Lower lobe of right lung (tissue), 2 donors: ENCODE measurements around the gene PSMC3. TPM values are rescaled to one million over a fixed set of nuclear protein-coding genes. Genes with fewer than 3 reads are reported as not detected.

Experiments
- ATAC-seq, 2 donors: fragments of 200-7000 bp; cut with Tn5 transposase; one replicate each; pipeline ENCODE4 v1.9.1; 2020 to 2022; ENCODE audit warnings: mild to moderate bottlenecking in 2 of 2, moderate library complexity in 2 of 2
- DNase-seq: peaks from one replicate; pipeline ENCODE4 v3.0.0-alpha.2; 2020
- H3K27ac ChIP-seq: fragments of 200-600 bp; one replicate; pipeline ENCODE4 v1.8.0; 2022
- H3K27me3 ChIP-seq: fragments of 200-600 bp; one replicate; pipeline ENCODE4 v1.8.0; 2022; ENCODE audit warnings: low read depth
- H3K36me3 ChIP-seq: fragments of 200-600 bp; one replicate; pipeline ENCODE4 v1.8.0; 2022; ENCODE audit warnings: mild to moderate bottlenecking
- H3K4me1 ChIP-seq: fragments of 200-600 bp; one replicate; pipeline ENCODE4 v1.8.0; 2022
- H3K4me3 ChIP-seq: fragments of 200-600 bp; one replicate; pipeline ENCODE4 v1.8.0; 2022; ENCODE audit warnings: mild to moderate bottlenecking
- H3K9me3 ChIP-seq: fragments of 200-600 bp; one replicate; pipeline ENCODE4 v1.8.0; 2022
- intact Hi-C: fragments of 100-400 bp; cut with DNase I; formaldehyde crosslinking; loops from one replicate; pipeline ENCODE4 v1.11.0; 2022
- total RNA-seq: library from RNA; stranded (reverse); fragmentation: NEBNext Ultra II Directional; extraction: Animal tissue kit (Norgen Biotek cat#: 25700); gene quantifications from one replicate; pipeline ENCODE4 v1.2.1, GENCODE V29; 2021
- TF ChIP-seq, protein P1 (sequence below): fragments of 200-600 bp; IDR thresholded peaks from one replicate; pipeline ENCODE4 v1.8.0; 2022; ENCODE audit warnings: antibody characterized with exemption, mild to moderate bottlenecking
- donor health status: DM: no; HTN: yes; CAD: no; lungs with severe emphysema.

Gene PSMC3
- total RNA-seq, 1 donor from 2014 or later = 77.1 TPM

DNA sequence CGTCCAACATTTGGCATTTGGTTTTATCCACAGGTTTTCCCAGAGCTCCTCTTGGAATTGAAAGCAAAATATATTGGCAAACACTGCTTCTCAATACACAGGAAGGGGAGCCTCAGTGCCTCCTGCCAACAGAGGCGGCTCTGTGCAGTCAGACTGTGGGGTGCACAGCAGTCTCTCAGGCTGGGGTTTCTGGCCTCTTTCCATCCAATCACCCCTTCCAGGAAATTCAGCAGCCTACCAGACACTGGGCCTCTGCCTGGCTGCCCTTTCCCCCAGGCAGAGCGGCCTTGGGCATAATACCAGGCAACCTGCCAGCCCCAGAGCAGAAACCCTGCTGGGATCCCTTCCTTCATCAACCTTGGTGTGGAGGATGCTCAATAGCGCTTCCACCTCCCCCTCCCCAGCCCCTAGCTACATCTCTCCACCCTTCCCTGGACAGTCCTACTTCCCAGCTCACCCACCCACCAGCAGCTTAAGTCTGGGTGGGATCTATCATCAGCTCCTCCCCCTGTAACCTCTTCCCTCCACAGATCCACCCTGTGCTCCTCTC lies 40.5 kb upstream of the PSMC3 start:
- Histone ChIP-seq H3K4me1 (peaks cover 21% of the 10 kb centered on the region), H3K9me3 (no peaks in the 10 kb centered on the region), H3K4me3 (no peak overlapping the region), H3K27ac (peak overlapping the region; percentile 53), H3K36me3 (peaks cover 63% of the 10 kb centered on the region), H3K27me3 (no peaks in the 10 kb centered on the region)
- intact Hi-C loops = no loop called here
- TF ChIP-seq, protein P1, sequence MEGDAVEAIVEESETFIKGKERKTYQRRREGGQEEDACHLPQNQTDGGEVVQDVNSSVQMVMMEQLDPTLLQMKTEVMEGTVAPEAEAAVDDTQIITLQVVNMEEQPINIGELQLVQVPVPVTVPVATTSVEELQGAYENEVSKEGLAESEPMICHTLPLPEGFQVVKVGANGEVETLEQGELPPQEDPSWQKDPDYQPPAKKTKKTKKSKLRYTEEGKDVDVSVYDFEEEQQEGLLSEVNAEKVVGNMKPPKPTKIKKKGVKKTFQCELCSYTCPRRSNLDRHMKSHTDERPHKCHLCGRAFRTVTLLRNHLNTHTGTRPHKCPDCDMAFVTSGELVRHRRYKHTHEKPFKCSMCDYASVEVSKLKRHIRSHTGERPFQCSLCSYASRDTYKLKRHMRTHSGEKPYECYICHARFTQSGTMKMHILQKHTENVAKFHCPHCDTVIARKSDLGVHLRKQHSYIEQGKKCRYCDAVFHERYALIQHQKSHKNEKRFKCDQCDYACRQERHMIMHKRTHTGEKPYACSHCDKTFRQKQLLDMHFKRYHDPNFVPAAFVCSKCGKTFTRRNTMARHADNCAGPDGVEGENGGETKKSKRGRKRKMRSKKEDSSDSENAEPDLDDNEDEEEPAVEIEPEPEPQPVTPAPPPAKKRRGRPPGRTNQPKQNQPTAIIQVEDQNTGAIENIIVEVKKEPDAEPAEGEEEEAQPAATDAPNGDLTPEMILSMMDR = no peak
- DNase-seq = no peak
- ATAC-seq = peak; percentile 20 to 30

DNA sequence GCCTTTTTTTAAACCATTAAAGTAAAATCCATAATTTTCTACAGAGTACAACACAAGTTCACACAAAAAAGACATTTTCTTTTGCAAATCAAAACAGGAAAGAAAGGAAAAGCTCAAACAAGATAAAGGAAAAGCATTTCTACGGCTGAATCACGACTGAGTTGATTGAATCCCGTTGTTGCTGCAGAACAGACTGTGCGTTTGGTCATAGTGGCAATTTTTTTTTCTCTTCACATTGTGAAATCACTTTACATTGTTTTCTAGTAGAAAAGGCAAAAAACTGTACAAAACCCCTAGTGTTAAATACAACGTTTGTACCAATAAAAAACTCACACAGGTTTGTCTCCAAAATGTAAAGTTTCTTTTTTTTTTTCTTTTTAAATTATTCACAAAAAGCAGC lies 40.0 kb upstream of the PSMC3 start:
- no peak for DNase-seq
- Histone ChIP-seq H3K27ac (peak overlapping the region; percentile 53), H3K4me1 (peaks cover 21% of the 10 kb centered on the region), H3K4me3 (no peak overlapping the region), H3K36me3 (peaks cover 61% of the 10 kb centered on the region), H3K27me3 (no peaks in the 10 kb centered on the region), H3K9me3 (no peaks in the 10 kb centered on the region)
- intact Hi-C loops = no loop called here
- ATAC-seq = no peak
- TF ChIP-seq, protein P1 = no peak

DNA sequence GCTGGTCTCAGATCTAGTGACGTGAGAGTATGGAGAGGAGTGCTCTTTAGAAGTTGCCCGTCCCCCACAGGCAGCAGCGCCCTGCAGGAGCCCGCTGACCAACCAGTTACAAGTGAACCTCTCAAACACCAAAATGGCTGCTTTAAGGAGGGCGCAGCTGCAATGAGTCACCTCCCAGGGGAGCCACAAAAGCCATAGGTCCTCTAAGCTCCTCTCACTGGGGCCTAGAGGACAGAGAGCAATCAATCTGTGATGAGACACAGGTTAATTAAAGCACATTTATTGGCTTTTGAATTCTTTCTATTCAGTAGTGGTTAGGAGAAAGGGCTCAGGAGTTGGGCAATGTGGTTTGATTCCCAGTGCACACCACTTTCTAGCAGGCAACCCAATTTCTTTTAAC lies 38.2 kb upstream of the PSMC3 start:
- TF ChIP-seq, protein P1 = no peak
- DNase-seq (no peak), ATAC-seq (peak; percentile 20 to 41)
- Histone ChIP-seq H3K4me3 (no peak overlapping the region), H3K27ac (no peak overlapping the region), H3K4me1 (peaks cover 21% of the 10 kb centered on the region), H3K27me3 (no peaks in the 10 kb centered on the region), H3K9me3 (no peaks in the 10 kb centered on the region), H3K36me3 (peaks cover 54% of the 10 kb centered on the region)
- intact Hi-C loops = no loop called here

DNA sequence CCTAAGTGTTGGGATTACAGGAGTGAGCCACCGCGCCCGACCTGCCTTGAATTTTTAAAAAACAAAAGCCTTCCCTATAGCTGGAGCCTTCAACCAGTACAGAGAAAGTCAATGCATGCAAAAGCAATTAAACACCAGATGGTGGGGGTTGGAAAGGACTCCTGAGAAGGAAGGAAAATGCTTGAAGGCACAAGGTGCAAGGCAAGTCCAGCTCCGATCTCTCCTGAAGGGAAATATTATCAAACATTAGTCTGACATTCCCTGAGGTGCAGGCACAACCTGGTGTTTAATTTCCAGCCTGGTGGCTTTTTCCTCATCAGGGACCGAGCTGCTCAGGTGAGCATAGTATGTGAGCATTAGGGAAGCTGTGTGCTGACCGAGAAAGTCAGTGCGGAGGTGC lies 35.6 kb upstream of the PSMC3 start:
- no peak overlapping the region for H3K27ac ChIP-seq
- H3K36me3 ChIP-seq = peaks cover 36% of the 10 kb centered on the region
- peaks cover 12% of the 10 kb centered on the region for H3K4me1 ChIP-seq
- no peak for ATAC-seq
- no peak overlapping the region for H3K4me3 ChIP-seq
- H3K27me3 ChIP-seq = no peaks in the 10 kb centered on the region
- DNase-seq = no peak
- no peaks in the 10 kb centered on the region for H3K9me3 ChIP-seq
- intact Hi-C loops = no loop called here
- TF ChIP-seq, protein P1 = no peak

DNA sequence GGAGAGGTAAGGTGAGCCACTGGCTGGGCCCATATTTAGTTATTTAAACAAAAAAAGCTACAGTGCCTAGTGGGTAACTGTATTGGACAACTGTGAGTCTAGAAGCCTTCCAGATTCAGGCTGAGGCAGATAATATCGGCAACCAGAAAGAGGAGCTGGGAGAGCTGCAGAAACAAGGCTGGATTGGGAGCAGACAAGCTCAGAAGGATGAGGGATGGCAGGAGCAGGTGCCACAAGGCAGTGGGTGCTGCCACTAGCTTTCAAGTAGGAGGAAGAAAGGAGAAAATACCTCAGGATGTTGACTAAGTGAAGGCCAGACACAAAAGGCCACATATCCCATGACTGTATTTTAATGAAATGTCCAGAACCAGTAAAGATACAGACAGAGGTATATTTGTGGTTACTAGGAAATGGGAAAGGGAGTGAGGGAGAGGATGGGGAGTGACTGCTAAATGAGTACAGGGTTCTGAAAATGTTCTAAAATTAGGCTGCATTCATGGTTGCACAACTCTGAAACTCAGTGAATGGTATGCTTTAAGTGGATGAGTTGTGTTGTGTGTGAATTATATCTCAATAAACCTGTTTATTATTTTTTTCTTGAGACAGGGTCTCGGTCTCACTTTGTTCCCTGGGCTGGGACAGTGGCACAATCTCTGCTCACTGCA lies 34.5 kb upstream of the PSMC3 start:
- no peak for DNase-seq
- H3K9me3 ChIP-seq = no peaks in the 10 kb centered on the region
- no peaks in the 10 kb centered on the region for H3K27me3 ChIP-seq
- intact Hi-C loops = no loop called here
- no peak overlapping the region for H3K27ac ChIP-seq
- H3K36me3 ChIP-seq = peaks cover 33% of the 10 kb centered on the region
- TF ChIP-seq, protein P1 = no peak
- H3K4me1 ChIP-seq = peaks cover under 1% of the 10 kb centered on the region
- no peak for ATAC-seq
- H3K4me3 ChIP-seq = no peak overlapping the region
